HFFc6 (cell line): ENCODE results near the gene DCAF8L1. TPM values are rescaled to one million over a fixed set of nuclear protein-coding genes. Genes with fewer than 3 reads are reported as not detected.
"Not testable (repeated sequence)": the region's sequence is repeated elsewhere in the genome, so short reads cannot be mapped to it uniquely, and the experiment has no call there.

ENCODE experiments used
- DNase-seq: peaks from one replicate; pipeline ENCODE4 v3.0.0-alpha.2; 2018
- H3K27ac Mint-ChIP-seq: 2 replicates; pipeline ENCODE4 v1.8.0; 2020; ENCODE audit warnings: mild to moderate bottlenecking, mixed read lengths
- H3K27me3 Mint-ChIP-seq: 2 replicates; pipeline ENCODE4 v1.8.0; 2021; ENCODE audit warnings: mild to moderate bottlenecking, moderate library complexity, mixed read lengths; ENCODE audit not compliant: insufficient read depth
- H3K36me3 Mint-ChIP-seq: 2 replicates; pipeline ENCODE4 v1.8.0; 2021; ENCODE audit warnings: low read depth, mixed read lengths
- H3K4me1 Mint-ChIP-seq: 2 replicates; pipeline ENCODE4 v1.8.0; 2020; ENCODE audit warnings: low read depth, mixed read lengths
- H3K4me3 Mint-ChIP-seq: 2 replicates; pipeline ENCODE4 v1.8.0; 2020; ENCODE audit warnings: mild to moderate bottlenecking, moderate library complexity, mixed read lengths
- H3K9me3 Mint-ChIP-seq: 2 replicates; pipeline ENCODE4 v1.8.0; 2020; ENCODE audit warnings: mild to moderate bottlenecking, mixed read lengths
- CTCF ChIP-seq: fragments of 200-600 bp; sonication (generic); IDR thresholded peaks from 2 replicates; pipeline ENCODE4 v1.5.0; 2021; ENCODE audit warnings: antibody characterized with exemption, mild to moderate bottlenecking
- total RNA-seq, 6 experiments: library from RNA; stranded (reverse); fragmentation: NEBNext Ultra II Directional; extraction: Animal tissue kit (Norgen Biotek cat#: 25700); gene quantifications; 2 replicates in 1 of 6; 3 replicates in 5 of 6; pipeline ENCODE4 v1.2.3, GENCODE V29; 2021

Gene DCAF8L1
- total RNA-seq, 6 experiments from 2014 or later, result not detected

- no peaks in the 10 kb centered on the region for H3K36me3 Mint-ChIP-seq
- DNase-seq, result no peak
- TF ChIP-seq CTCF, result no peak
- H3K9me3 Mint-ChIP-seq, result peaks cover 5% of the 10 kb centered on the region; the same call in 1 of the 2 replicates
- H3K4me3 Mint-ChIP-seq, result no peak overlapping the region
- no peaks in the 10 kb centered on the region for H3K4me1 Mint-ChIP-seq
- no peak overlapping the region for H3K27ac Mint-ChIP-seq
- no peaks in the 10 kb centered on the region for H3K27me3 Mint-ChIP-seq
These were observed 12.4 kb downstream of the DCAF8L1 start for GRCh38 chrX:27968878-27969277.

GRCh38 chrX:27968352-27968751 is 12.9 kb downstream of the DCAF8L1 start:
- no peak overlapping the region for H3K27ac Mint-ChIP-seq

GRCh38 chrX:27966955-27967354 is 14.3 kb downstream of the DCAF8L1 start:
- no peak for TF ChIP-seq CTCF
- DNase-seq, result no peak
- Mint-ChIP-seq H3K27me3 (no peaks in the 10 kb centered on the region), H3K27ac (no peak overlapping the region), H3K4me1 (no peaks in the 10 kb centered on the region), H3K36me3 (no peaks in the 10 kb centered on the region), H3K9me3 (peaks cover 5% of the 10 kb centered on the region; the same call in 1 of the 2 replicates), H3K4me3 (no peak overlapping the region)

More at GRCh38 chrX:27968352-27968751, 12.9 kb downstream of the DCAF8L1 start:
- no peak for DNase-seq
- no peak overlapping the region for H3K4me3 Mint-ChIP-seq
- no peak for TF ChIP-seq CTCF
- H3K27me3 Mint-ChIP-seq, result no peaks in the 10 kb centered on the region
- no peaks in the 10 kb centered on the region for H3K4me1 Mint-ChIP-seq
- H3K9me3 Mint-ChIP-seq, result peaks cover 5% of the 10 kb centered on the region; the same call in 1 of the 2 replicates
- H3K36me3 Mint-ChIP-seq, result no peaks in the 10 kb centered on the region

- Mint-ChIP-seq H3K36me3 (no peaks in the 10 kb centered on the region), H3K9me3 (peaks cover 5% of the 10 kb centered on the region; the same call in 1 of the 2 replicates), H3K4me1 (no peaks in the 10 kb centered on the region), H3K27ac (no peak overlapping the region), H3K4me3 (no peak overlapping the region), H3K27me3 (no peaks in the 10 kb centered on the region)
- DNase-seq, result no peak
- no peak for TF ChIP-seq CTCF
These were observed 14.8 kb downstream of the DCAF8L1 start for GRCh38 chrX:27966492-27966891.

- not testable (repeated sequence) for H3K27ac Mint-ChIP-seq
These were observed 15.9 kb downstream of the DCAF8L1 start for GRCh38 chrX:27965348-27965747.

GRCh38 chrX:27964432-27964831 is 16.8 kb downstream of the DCAF8L1 start:
- no peak for TF ChIP-seq CTCF
- Mint-ChIP-seq H3K4me3 (no peak overlapping the region), H3K9me3 (peaks cover 13% of the 10 kb centered on the region), H3K4me1 (no peaks in the 10 kb centered on the region), H3K36me3 (no peaks in the 10 kb centered on the region), H3K27me3 (peaks cover 2% of the 10 kb centered on the region; the same call in 1 of the 2 replicates), H3K27ac (no peak overlapping the region)
- DNase-seq, result no peak

More at GRCh38 chrX:27965348-27965747, 15.9 kb downstream of the DCAF8L1 start:
- not testable (repeated sequence) for H3K4me1 Mint-ChIP-seq, H3K4me3 Mint-ChIP-seq, H3K36me3 Mint-ChIP-seq, H3K27me3 Mint-ChIP-seq, DNase-seq
- H3K9me3 Mint-ChIP-seq, result peaks cover 13% of the 10 kb centered on the region

- H3K27ac Mint-ChIP-seq, H3K27me3 Mint-ChIP-seq, H3K36me3 Mint-ChIP-seq, H3K4me3 Mint-ChIP-seq, DNase-seq, H3K4me1 Mint-ChIP-seq: not testable (repeated sequence)
- H3K9me3 Mint-ChIP-seq, result peaks cover 13% of the 10 kb centered on the region
These were observed 20.8 kb downstream of the DCAF8L1 start for GRCh38 chrX:27960410-27960809.
